Smooth muscle cell (in vitro differentiated cells): ENCODE results near the gene CDH4. TPM values are rescaled to one million over a fixed set of nuclear protein-coding genes. Genes with fewer than 3 reads are reported as not detected.

Experiments
- DNase-seq: peaks from one replicate; lab custom pipeline; 2025; ENCODE audit not compliant: unreplicated experiment; lab: John Stamatoyannopoulos, UW
- H2AFZ ChIP-seq: fragments of 200-600 bp; sonication (generic); 2 replicates; pipeline ENCODE4 v1.6.0; 2016; ENCODE audit warnings: antibody characterized with exemption, low read depth, mild to moderate bottlenecking
- H3F3A ChIP-seq: fragments of 200-600 bp; sonication (generic); 2 replicates; pipeline ENCODE4 v1.6.0; 2017; ENCODE audit warnings: antibody characterized with exemption, low read depth
- H3K27ac ChIP-seq: fragments of 200-600 bp; sonication (generic); 2 replicates; pipeline ENCODE4 v1.5.1; 2016; ENCODE audit warnings: low read depth, mild to moderate bottlenecking
- H3K27me3 ChIP-seq: fragments of 200-600 bp; sonication (generic); 2 replicates; pipeline ENCODE4 v1.6.1; 2016; ENCODE audit warnings: low read depth, mild to moderate bottlenecking
- H3K36me3 ChIP-seq: fragments of 200-600 bp; sonication (generic); 2 replicates; pipeline ENCODE4 v1.5.1; 2016; ENCODE audit warnings: low read depth
- H3K4me1 ChIP-seq: fragments of 200-600 bp; sonication (generic); 2 replicates; pipeline ENCODE4 v1.5.1; 2016; ENCODE audit warnings: low read depth
- H3K4me2 ChIP-seq: fragments of 200-600 bp; sonication (generic); 2 replicates; pipeline ENCODE4 v1.6.0; 2016; ENCODE audit warnings: mild to moderate bottlenecking
- H3K4me3 ChIP-seq: fragments of 200-600 bp; sonication (generic); 2 replicates; pipeline ENCODE4 v1.5.1; 2016; ENCODE audit warnings: mild to moderate bottlenecking
- H3K79me2 ChIP-seq: fragments of 200-600 bp; sonication (generic); 2 replicates; pipeline ENCODE4 v1.6.0; 2016; ENCODE audit warnings: low read depth, mild to moderate bottlenecking
- H3K9ac ChIP-seq: fragments of 200-600 bp; sonication (generic); 2 replicates; pipeline ENCODE4 v1.6.0; 2016; ENCODE audit warnings: low read depth
- H3K9me3 ChIP-seq: fragments of 200-600 bp; sonication (generic); replicated peaks from 2 replicates; pipeline ENCODE4 v1.5.1; 2016; ENCODE audit warnings: low read depth
- H4K20me1 ChIP-seq: fragments of 200-600 bp; sonication (generic); 2 replicates; pipeline ENCODE4 v1.6.0; 2016; ENCODE audit warnings: low read depth
- CTCF ChIP-seq: fragments of 200-600 bp; sonication (generic); IDR thresholded peaks from 2 replicates; pipeline ENCODE4 v1.5.1; 2017; ENCODE audit warnings: borderline replicate concordance, mild to moderate bottlenecking, antibody characterized with exemption; ENCODE audit not compliant: insufficient read depth, poor library complexity, severe bottlenecking
- WGBS: methylation state at CpG from one replicate; pipeline ENCODE4 v1.1.7; 2016; ENCODE audit warnings: low lambda C conversion rate; 5-methylcytosine and 5-hydroxymethylcytosine counted together
- polyA plus RNA-seq: library from polyadenylated mRNA; unstranded; fragments of >200 nt; fragmentation: Nextera tagmentation; extraction: Ambion mirVana; gene quantifications from 2 replicates; pipeline ENCODE4 v1.2.1, GENCODE V29; 2016
- total RNA-seq: library from RNA; depleted of rRNA; stranded (reverse); fragments of >200 nt; gene quantifications from 2 replicates; pipeline ENCODE4 v1.2.3, GENCODE V29; 2014

The CDH4 gene
- total and polyA plus RNA-seq, 2 experiments from 2014 or later, result 0.03 to 0.04 TPM

DNA sequence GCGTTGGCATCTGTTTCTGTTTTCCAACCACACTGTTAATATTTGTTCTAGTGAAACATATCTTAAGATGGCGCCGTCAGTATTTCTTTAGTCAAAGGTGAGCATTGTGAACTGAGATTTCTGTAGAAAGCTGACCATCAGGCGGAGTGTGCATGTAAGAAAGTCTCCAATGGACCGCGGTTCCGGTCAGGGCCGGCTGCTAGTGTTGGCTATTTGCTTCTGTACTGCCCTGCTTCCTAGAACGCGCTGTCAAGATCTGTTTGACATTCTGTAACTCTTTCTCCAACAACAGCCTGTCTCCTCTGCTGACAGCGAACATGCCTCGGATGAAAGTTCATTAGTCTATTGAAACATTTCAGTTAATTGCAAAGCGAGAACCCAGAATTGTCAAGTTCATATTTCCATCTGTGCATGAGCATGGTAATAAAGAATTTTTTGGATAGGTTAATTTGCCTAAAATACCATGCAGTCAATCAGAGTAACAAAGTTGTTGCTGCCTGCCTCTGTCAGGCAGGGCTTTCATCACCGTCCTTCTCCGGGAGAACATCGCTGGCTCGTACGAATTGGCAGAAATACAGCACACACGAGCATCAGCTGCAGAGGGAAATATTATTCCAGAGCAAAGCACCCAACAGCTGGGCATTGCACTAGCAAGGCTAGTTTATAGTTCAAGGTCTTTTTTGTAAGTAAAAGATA lies 369.1 kb downstream of the CDH4 start:
- H3K36me3 ChIP-seq, result no peaks in the 10 kb centered on the region
- no peak for DNase-seq
- H3K79me2 ChIP-seq, result no peaks in the 10 kb centered on the region
- TF ChIP-seq CTCF, result no peak
- peaks cover 5% of the 10 kb centered on the region for H3K27me3 ChIP-seq
- H3K4me1 ChIP-seq, result no peaks in the 10 kb centered on the region
- H3K4me2 ChIP-seq, result no peak overlapping the region
- H4K20me1 ChIP-seq, result no peaks in the 10 kb centered on the region
- H3K9me3 ChIP-seq, result no peaks in the 10 kb centered on the region
- H3F3A ChIP-seq, result no peaks in the 10 kb centered on the region
- H2AFZ ChIP-seq, result no peak overlapping the region
- no peak overlapping the region for H3K9ac ChIP-seq
- H3K27ac ChIP-seq, result no peak overlapping the region
- H3K4me3 ChIP-seq, result no peak overlapping the region
- WGBS, result 92% methylated on average over 19 of the region's 19 CpGs

DNA sequence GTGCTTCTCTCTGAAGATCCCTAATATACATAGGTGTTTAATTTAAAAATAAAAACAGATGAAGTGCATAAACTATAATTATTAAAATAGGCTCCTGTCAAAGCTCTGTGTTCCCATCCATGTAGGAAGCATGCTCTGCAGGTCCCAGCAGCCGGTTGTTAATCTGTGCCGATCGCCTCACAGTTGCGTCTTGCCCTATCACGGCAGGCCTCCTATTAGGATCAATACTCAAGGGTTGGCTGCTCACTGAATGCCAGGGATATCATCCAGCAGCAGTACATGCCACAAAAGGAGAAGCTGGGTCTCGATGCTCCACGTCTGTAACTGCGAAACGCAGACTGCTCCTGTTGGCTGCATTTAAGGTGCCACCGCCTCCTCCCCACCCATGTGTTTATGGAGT lies 369.8 kb downstream of the CDH4 start:
- no peak overlapping the region for H3K4me2 ChIP-seq
- H3K9me3 ChIP-seq, result no peaks in the 10 kb centered on the region
- H3K79me2 ChIP-seq, result no peaks in the 10 kb centered on the region
- DNase-seq, result no peak
- H3K4me1 ChIP-seq, result no peaks in the 10 kb centered on the region
- H3F3A ChIP-seq, result no peaks in the 10 kb centered on the region
- H3K4me3 ChIP-seq, result no peak overlapping the region
- 94% methylated on average over 10 of the region's 10 CpGs for WGBS
- H4K20me1 ChIP-seq, result no peaks in the 10 kb centered on the region
- H3K27ac ChIP-seq, result no peak overlapping the region
- H3K9ac ChIP-seq, result no peak overlapping the region
- TF ChIP-seq CTCF, result no peak
- H3K27me3 ChIP-seq, result peaks cover 5% of the 10 kb centered on the region
- no peaks in the 10 kb centered on the region for H3K36me3 ChIP-seq
- H2AFZ ChIP-seq, result no peak overlapping the region

DNA sequence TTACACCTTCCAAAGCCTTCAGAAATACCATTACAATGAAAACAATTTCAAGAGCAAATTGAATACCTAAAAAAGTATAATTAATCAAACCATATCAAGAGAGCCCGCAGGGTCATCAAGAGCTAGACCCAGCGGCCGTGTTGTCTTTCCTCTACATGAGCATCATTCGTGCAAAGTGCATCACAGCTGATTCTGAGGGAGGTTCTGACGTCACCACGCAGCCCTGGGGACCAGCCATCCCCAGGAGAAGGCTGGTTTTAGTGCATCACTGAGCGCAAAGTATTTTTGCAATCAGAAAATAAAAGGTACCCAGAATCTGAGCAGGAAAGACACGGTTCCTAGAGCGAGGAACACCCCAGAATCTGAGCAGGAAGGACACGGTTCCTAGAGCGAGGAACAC lies 371.4 kb downstream of the CDH4 start:
- Histone ChIP-seq H3K36me3 (no peaks in the 10 kb centered on the region), H3K27me3 (peaks cover 5% of the 10 kb centered on the region), H2AFZ (no peak overlapping the region), H3K9ac (no peak overlapping the region), H3K4me1 (no peaks in the 10 kb centered on the region), H4K20me1 (no peaks in the 10 kb centered on the region), H3K4me3 (no peak overlapping the region), H3K4me2 (no peak overlapping the region), H3K9me3 (no peaks in the 10 kb centered on the region), H3F3A (no peaks in the 10 kb centered on the region), H3K79me2 (no peaks in the 10 kb centered on the region), H3K27ac (no peak overlapping the region)
- WGBS, result 93% methylated on average over 11 of the region's 11 CpGs
- no peak for DNase-seq
- TF ChIP-seq CTCF, result no peak

- Histone ChIP-seq H4K20me1 (no peaks in the 10 kb centered on the region), H3K4me3 (no peak overlapping the region), H3K36me3 (no peaks in the 10 kb centered on the region), H3K9ac (no peak overlapping the region), H3K4me1 (no peaks in the 10 kb centered on the region), H3F3A (no peaks in the 10 kb centered on the region), H3K79me2 (no peaks in the 10 kb centered on the region), H2AFZ (no peak overlapping the region), H3K27me3 (peaks cover 5% of the 10 kb centered on the region), H3K9me3 (no peaks in the 10 kb centered on the region), H3K27ac (no peak overlapping the region), H3K4me2 (no peak overlapping the region)
- no peak for DNase-seq
- WGBS, result 82% methylated on average over 8 of the region's 8 CpGs
- no peak for TF ChIP-seq CTCF
These were observed 373.2 kb downstream of the CDH4 start for GRCh38 chr20:61625246-61625645.
